Parathyroid adenoma (tissue), 2 donors: ENCODE data around the gene LAMTOR1.

ENCODE experiments used
- H2AFZ ChIP-seq: fragments of 300-600 bp; sonication (generic); one replicate; pipeline ENCODE4 v1.7.0; 2017; ENCODE audit warnings: antibody characterized with exemption, mild to moderate bottlenecking
- H3K27ac ChIP-seq: fragments of 300-600 bp; sonication (generic); one replicate; pipeline ENCODE4 v1.7.0; 2017
- H3K27me3 ChIP-seq: fragments of 300-600 bp; sonication (generic); one replicate; pipeline ENCODE4 v1.7.0; 2017; ENCODE audit warnings: low read length; ENCODE audit not compliant: control insufficient read depth, insufficient read depth
- H3K36me3 ChIP-seq: fragments of 300-600 bp; sonication (generic); one replicate; pipeline ENCODE4 v1.7.0; 2017; ENCODE audit warnings: low read length; ENCODE audit not compliant: control insufficient read depth, insufficient read depth
- H3K4me1 ChIP-seq: fragments of 300-600 bp; sonication (generic); one replicate; pipeline ENCODE4 v1.7.0; 2017; ENCODE audit warnings: control low read depth
- H3K4me2 ChIP-seq: fragments of 300-600 bp; sonication (generic); one replicate; pipeline ENCODE4 v1.7.0; 2017; ENCODE audit warnings: low read length
- H3K4me3 ChIP-seq: fragments of 300-600 bp; sonication (generic); one replicate; pipeline ENCODE4 v1.7.0; 2017; ENCODE audit warnings: low read depth, low read length
- H3K79me2 ChIP-seq: fragments of 300-600 bp; sonication (generic); one replicate; pipeline ENCODE4 v1.7.0; 2017; ENCODE audit warnings: control low read depth
- H3K9ac ChIP-seq: fragments of 300-600 bp; sonication (generic); one replicate; pipeline ENCODE4 v1.7.0; 2017; ENCODE audit warnings: mild to moderate bottlenecking
- H3K9me3 ChIP-seq: fragments of 300-600 bp; sonication (generic); one replicate; pipeline ENCODE4 v1.7.0; 2017; ENCODE audit warnings: low read length; ENCODE audit not compliant: control insufficient read depth
- CTCF ChIP-seq: fragments of 300-600 bp; sonication (generic); IDR thresholded peaks from one replicate; pipeline ENCODE4 v1.7.0; 2017; ENCODE audit warnings: antibody characterized with exemption, mild to moderate bottlenecking
- donor health status: primary hyperparathyroidism.

The LAMTOR1 gene

DNA sequence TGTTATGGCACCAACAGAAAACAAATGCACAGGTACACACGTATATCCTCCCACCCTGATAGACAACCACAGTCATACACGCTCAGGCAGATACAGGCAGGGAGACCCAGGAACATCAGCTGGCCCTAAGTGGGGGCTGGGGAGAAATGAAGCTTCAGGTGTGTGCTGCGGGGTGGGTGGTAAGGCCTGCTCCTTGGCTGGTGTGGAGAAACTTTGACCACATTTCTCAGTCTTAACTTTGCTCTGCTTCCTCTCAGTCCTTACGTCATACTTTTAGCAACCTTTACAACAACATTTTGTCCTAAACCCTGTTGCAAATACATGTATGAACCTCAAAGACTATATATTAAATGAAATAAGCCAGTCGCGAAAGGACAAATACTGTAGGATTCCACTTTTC is 16.1 kb upstream of the LAMTOR1 start:
- Histone ChIP-seq H3K27ac (no peak overlapping the region), H3K36me3 (no peaks in the 10 kb centered on the region), H3K4me1 (peaks cover 11% of the 10 kb centered on the region), H3K4me3 (no peak overlapping the region), H3K9ac (no peak overlapping the region), H3K9me3 (no peaks in the 10 kb centered on the region), H3K79me2 (no peaks in the 10 kb centered on the region), H2AFZ (no peak overlapping the region), H3K27me3 (no peaks in the 10 kb centered on the region), H3K4me2 (no peak overlapping the region)
- no peak for TF ChIP-seq CTCF

- Histone ChIP-seq H3K27me3 (no peaks in the 10 kb centered on the region), H3K9ac (no peak overlapping the region), H3K4me3 (no peak overlapping the region), H3K79me2 (no peaks in the 10 kb centered on the region), H2AFZ (no peak overlapping the region), H3K27ac (no peak overlapping the region), H3K4me2 (no peak overlapping the region), H3K4me1 (peaks cover 10% of the 10 kb centered on the region), H3K36me3 (no peaks in the 10 kb centered on the region), H3K9me3 (no peaks in the 10 kb centered on the region)
- no peak for TF ChIP-seq CTCF
These were observed 13.1 kb upstream of the LAMTOR1 start for GRCh38 chr11:72116019-72116755.

DNA sequence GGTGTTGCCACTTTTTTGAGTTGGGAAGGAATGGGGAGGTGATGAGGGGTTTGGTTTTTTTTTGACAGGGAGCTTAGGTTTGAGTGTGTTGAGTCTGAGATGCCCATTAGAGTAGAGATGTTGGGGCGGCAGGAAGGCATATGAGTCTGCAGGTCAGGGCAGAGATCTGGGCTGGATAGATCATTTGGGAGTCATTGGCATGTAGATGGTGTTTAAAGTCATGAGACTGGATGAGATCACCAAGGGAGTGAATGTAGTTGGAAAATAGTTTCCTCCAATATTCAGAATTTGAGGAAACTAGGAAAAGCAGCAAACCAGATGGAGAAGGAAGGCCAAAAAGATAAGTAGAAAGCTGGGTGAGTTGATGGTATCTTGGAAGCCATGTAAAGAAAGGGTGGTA is 11.5 kb upstream of the LAMTOR1 start:
- H3K9me3 ChIP-seq = no peaks in the 10 kb centered on the region
- H3K36me3 ChIP-seq = no peaks in the 10 kb centered on the region
- TF ChIP-seq CTCF = no peak
- no peak overlapping the region for H2AFZ ChIP-seq
- peaks cover 11% of the 10 kb centered on the region for H3K4me1 ChIP-seq
- H3K27ac ChIP-seq = no peak overlapping the region
- H3K9ac ChIP-seq = no peak overlapping the region
- no peak overlapping the region for H3K4me2 ChIP-seq
- H3K4me3 ChIP-seq = no peak overlapping the region
- no peaks in the 10 kb centered on the region for H3K79me2 ChIP-seq
- no peaks in the 10 kb centered on the region for H3K27me3 ChIP-seq

DNA sequence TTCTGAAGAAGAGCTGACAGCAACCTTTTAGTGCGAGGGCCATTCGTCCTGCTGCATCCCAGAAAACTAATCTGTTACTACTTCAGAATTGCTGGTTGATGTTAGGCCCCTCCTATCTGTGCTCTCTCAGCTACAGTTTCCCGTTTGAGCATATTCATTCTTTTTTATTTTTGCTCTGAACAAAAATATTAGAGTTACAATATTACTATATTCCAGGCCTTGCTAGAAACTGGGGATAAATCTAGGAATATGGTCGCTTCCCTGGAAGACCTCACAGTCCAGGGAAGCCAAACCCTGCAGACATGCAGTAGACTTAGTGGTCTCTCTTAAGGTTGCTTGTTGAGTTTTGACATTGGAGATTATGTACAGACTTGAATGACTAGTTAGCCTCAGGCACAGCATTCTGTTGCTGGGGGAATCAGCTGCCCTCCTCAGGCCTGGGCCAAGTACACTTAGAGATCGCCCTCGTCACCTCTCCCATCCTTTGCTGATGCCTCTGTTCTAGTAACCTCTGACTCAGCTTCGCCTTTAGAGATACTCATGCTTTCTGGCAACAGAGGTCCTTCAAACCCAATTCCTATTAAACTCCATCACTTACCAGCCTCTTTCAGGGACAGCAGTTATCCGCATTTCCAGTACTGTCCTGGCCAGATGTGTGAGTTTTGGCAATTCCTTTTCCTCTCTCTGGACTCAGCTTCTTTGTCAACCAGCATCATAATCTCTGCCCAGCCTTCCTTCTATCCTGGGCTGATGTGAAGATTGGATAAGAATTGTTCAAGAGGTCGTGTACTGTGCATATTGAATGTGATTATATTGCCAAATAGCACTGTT is 10.1 kb upstream of the LAMTOR1 start:
- Histone ChIP-seq H3K36me3 (no peaks in the 10 kb centered on the region), H2AFZ (peak overlapping the region; percentile 85), H3K27me3 (no peaks in the 10 kb centered on the region), H3K27ac (peak overlapping the region; percentile 99), H3K79me2 (no peaks in the 10 kb centered on the region), H3K4me2 (peak overlapping the region; percentile 93), H3K4me3 (peak overlapping the region; percentile 92), H3K9me3 (no peaks in the 10 kb centered on the region), H3K9ac (no peak overlapping the region), H3K4me1 (peaks cover 11% of the 10 kb centered on the region)
- no peak for TF ChIP-seq CTCF
